ENCODE results near the gene TTLL7. TPM values are rescaled to one million over a fixed set of nuclear protein-coding genes. Genes with fewer than 3 reads are reported as not detected.
A peak's percentile ranks its signal among the peaks of the same experiment; 100 is the strongest.

Gene TTLL7
- total RNA-seq, 3 donors from 2014 or later = 6.7 to 15.1 (median 10.8) TPM

DNA sequence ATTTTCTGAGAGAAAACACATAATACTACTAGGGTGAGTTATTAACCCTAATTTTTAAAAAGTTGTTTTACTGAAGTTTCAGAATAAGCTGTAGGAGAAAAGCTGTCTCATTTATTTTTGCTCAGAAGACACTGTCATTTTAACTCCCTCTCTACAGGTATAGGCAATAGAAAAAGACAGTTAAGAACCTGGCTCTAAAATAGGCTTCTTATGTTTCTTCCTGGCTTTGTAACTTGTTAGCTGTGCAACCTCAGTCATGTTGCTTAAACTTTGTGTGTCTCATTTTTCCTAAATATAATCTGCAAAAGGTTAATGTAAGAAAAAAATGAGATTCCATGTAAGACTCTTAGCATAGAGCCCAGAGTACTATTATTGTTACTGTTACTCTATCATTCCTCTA is 64.4 kb downstream of the TTLL7 start:
- intact Hi-C loops (cut with DNase I; ENCODE audit: low total_unique reads) = no loop called here
- Histone ChIP-seq H3K9me3 (no peaks in the 10 kb centered on the region), H3K4me1 (no peaks in the 10 kb centered on the region), H3K4me3 (no peak overlapping the region), H3K27me3 (no peaks in the 10 kb centered on the region), H3K36me3 (no peaks in the 10 kb centered on the region), H3K27ac (no peak overlapping the region)
- TF ChIP-seq POLR2A (IDR thresholded peaks at IDR 0.05) = no peak
- TF ChIP-seq POLR2AphosphoS5 (IDR thresholded peaks at IDR 0.05) = no peak
- DNase-seq (ENCODE audit: low spot score in 2 of 2) = no peak

DNA sequence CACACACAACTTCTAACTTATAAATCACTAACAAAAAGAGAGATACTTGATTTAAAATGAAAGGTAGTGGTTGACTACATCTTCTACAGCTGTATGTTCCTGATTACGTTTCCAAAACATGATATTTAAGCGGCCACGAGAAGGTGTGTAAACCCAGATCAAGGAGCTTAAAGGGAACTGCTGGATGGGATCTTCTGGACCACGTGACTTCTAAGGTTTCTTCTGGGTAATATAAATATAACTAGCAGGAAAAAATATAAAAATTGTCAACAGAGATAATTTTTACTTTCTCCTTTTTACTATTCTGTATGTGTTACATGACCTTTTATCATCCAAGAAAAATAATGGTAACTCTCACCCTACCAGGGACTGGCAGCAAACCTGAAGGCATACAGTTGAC is 66.2 kb downstream of the TTLL7 start:
- Histone ChIP-seq H3K36me3 (no peaks in the 10 kb centered on the region), H3K4me3 (no peak overlapping the region), H3K9me3 (no peaks in the 10 kb centered on the region), H3K27ac (no peak overlapping the region), H3K4me1 (no peaks in the 10 kb centered on the region), H3K27me3 (no peaks in the 10 kb centered on the region)
- DNase-seq (ENCODE audit: low spot score in 2 of 2) = no peak
- TF ChIP-seq POLR2AphosphoS5 (IDR thresholded peaks at IDR 0.05) (no peak), POLR2A (IDR thresholded peaks at IDR 0.05) (no peak)
- TF ChIP-seq, protein P1, sequence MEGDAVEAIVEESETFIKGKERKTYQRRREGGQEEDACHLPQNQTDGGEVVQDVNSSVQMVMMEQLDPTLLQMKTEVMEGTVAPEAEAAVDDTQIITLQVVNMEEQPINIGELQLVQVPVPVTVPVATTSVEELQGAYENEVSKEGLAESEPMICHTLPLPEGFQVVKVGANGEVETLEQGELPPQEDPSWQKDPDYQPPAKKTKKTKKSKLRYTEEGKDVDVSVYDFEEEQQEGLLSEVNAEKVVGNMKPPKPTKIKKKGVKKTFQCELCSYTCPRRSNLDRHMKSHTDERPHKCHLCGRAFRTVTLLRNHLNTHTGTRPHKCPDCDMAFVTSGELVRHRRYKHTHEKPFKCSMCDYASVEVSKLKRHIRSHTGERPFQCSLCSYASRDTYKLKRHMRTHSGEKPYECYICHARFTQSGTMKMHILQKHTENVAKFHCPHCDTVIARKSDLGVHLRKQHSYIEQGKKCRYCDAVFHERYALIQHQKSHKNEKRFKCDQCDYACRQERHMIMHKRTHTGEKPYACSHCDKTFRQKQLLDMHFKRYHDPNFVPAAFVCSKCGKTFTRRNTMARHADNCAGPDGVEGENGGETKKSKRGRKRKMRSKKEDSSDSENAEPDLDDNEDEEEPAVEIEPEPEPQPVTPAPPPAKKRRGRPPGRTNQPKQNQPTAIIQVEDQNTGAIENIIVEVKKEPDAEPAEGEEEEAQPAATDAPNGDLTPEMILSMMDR (IDR thresholded peaks at IDR 0.05) = no peak
- intact Hi-C loops (cut with DNase I; ENCODE audit: low total_unique reads) = no loop called here

DNA sequence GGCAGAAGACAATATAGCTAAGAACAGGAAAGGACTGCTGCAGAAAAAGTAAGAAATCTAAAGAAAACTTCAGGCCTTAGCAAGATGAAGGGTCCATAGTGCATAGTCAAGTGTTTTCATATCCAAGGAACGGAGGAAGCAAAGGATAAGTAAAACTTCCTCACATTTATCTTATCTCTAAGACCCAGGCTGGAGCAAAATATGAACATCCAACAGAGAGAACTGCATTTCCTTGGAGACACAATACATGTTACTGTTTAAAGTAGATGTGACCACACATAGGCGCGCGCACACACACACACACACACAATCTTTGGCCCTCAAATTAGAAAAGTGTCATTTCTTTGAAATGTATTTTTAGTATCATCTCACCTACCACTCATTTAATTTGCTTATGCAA is 66.7 kb downstream of the TTLL7 start:
- Histone ChIP-seq H3K4me1 (no peaks in the 10 kb centered on the region), H3K4me3 (no peak overlapping the region), H3K9me3 (no peaks in the 10 kb centered on the region), H3K36me3 (no peaks in the 10 kb centered on the region), H3K27me3 (no peaks in the 10 kb centered on the region), H3K27ac (no peak overlapping the region)
- TF ChIP-seq POLR2AphosphoS5 (IDR thresholded peaks at IDR 0.05) (no peak), POLR2A (IDR thresholded peaks at IDR 0.05) (no peak)
- TF ChIP-seq, protein P1 (IDR thresholded peaks at IDR 0.05) = no peak
- no peak for DNase-seq (ENCODE audit: low spot score in 2 of 2)
- intact Hi-C loops (cut with DNase I; ENCODE audit: low total_unique reads) = no loop called here

DNA sequence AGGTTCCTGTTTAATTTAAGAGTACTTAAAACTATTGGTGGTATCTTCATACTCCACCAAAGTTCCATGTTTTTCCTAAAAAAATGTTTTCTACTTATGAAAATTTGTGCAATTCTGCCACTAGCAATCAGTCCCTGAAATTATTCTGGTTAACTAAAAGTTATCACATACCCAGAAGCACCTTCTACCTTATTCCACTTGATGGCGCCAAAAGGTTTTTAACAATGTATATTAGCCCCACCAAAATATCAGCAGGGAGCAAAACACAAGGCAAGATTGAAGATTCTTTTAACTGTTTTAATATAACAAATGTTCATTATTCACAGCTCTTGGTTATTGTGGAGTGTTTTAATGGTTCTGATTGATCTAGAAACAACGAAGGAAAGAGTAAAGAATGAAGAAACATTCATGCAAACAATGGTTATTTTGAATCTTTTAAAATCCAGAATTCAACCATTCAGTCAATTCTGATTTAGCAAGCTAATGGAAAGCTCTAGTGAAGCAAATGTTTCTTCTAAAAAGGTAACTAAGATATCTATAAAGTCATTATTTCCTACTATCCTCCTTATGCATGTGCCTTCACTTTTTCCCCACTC is 67.2 kb downstream of the TTLL7 start:
- H3K4me3 ChIP-seq = no peak overlapping the region
- no peaks in the 10 kb centered on the region for H3K9me3 ChIP-seq
- no peaks in the 10 kb centered on the region for H3K4me1 ChIP-seq
- no peaks in the 10 kb centered on the region for H3K36me3 ChIP-seq
- no peak overlapping the region for H3K27ac ChIP-seq
- TF ChIP-seq POLR2A (IDR thresholded peaks at IDR 0.05) (no peak), POLR2AphosphoS5 (IDR thresholded peaks at IDR 0.05) (no peak)
- TF ChIP-seq, protein P1 (IDR thresholded peaks at IDR 0.05) = peak in 2 of 3 donors; percentile 63 to 71
- intact Hi-C loops (cut with DNase I; ENCODE audit: low total_unique reads) = no loop called here
- DNase-seq (ENCODE audit: low spot score in 2 of 2) = no peak
- no peaks in the 10 kb centered on the region for H3K27me3 ChIP-seq

DNA sequence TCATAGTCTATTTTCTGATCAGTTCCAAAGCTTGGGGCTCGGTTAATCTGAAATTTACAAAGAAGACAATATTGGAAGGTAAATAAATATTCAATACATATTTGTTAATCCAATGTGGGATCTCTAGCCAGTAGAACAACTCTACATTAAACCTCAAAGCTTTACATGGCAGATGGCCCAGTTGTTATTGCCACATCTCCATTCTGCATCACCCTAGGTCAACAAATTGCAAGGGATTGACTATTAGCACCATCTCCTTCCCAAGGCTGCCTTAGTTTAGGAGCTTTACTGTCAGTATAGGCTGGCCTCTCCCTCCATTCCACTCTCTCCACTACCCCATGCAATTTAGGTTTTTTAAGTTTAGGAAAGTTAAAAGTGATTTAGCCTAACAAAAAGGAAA is 69.7 kb downstream of the TTLL7 start:
- no peaks in the 10 kb centered on the region for H3K36me3 ChIP-seq
- H3K27ac ChIP-seq = no peak overlapping the region
- no peak for DNase-seq (ENCODE audit: low spot score in 2 of 2)
- no peaks in the 10 kb centered on the region for H3K4me1 ChIP-seq
- TF ChIP-seq, protein P1 (IDR thresholded peaks at IDR 0.05) = no peak
- TF ChIP-seq POLR2AphosphoS5 (IDR thresholded peaks at IDR 0.05) = no peak
- TF ChIP-seq POLR2A (IDR thresholded peaks at IDR 0.05) = no peak
- no peaks in the 10 kb centered on the region for H3K9me3 ChIP-seq
- intact Hi-C loops (cut with DNase I; ENCODE audit: low total_unique reads) = no loop called here
- H3K4me3 ChIP-seq = no peak overlapping the region
- no peaks in the 10 kb centered on the region for H3K27me3 ChIP-seq

DNA sequence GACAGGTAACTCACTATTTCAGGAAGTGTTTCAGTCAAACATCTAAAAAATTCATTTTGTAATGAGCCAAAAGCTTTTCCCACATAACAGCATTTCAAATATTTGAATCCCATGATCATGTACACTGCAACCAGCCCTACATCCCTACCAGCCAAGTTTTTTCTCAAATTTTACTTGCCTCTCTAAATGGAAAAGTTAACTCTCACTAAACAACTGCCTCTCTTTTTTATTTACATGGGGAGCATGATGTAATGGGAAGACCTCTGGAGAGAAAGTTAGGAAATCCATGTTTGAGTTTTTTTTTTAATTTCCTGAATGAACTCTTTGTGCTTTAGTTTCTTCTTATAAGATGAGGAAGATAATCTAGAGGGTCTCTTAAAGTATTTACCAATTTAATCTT is 70.5 kb downstream of the TTLL7 start:
- H3K4me3 ChIP-seq = no peak overlapping the region
- H3K4me1 ChIP-seq = no peaks in the 10 kb centered on the region
- no peaks in the 10 kb centered on the region for H3K27me3 ChIP-seq
- H3K27ac ChIP-seq = no peak overlapping the region
- no peak for DNase-seq (ENCODE audit: low spot score in 2 of 2)
- H3K9me3 ChIP-seq = no peaks in the 10 kb centered on the region
- intact Hi-C loops (cut with DNase I; ENCODE audit: low total_unique reads) = no loop called here
- no peaks in the 10 kb centered on the region for H3K36me3 ChIP-seq
- TF ChIP-seq, protein P1 (IDR thresholded peaks at IDR 0.05) = no peak
- TF ChIP-seq POLR2A (IDR thresholded peaks at IDR 0.05) (no peak), POLR2AphosphoS5 (IDR thresholded peaks at IDR 0.05) (no peak)
